Inferior parietal cortex (tissue), 1 donor: Measurements from ENCODE around the gene MFSD6L.

ENCODE experiments used
- DNase-seq: peaks from one replicate; pipeline ENCODE4 v3.0.0-alpha.2; 2016; ENCODE audit errors: extremely low spot score

MFSD6L gene

GRCh38 chr17:8793649-8794048 is 5.5 kb downstream of the MFSD6L start:
- no peak for DNase-seq

DNA sequence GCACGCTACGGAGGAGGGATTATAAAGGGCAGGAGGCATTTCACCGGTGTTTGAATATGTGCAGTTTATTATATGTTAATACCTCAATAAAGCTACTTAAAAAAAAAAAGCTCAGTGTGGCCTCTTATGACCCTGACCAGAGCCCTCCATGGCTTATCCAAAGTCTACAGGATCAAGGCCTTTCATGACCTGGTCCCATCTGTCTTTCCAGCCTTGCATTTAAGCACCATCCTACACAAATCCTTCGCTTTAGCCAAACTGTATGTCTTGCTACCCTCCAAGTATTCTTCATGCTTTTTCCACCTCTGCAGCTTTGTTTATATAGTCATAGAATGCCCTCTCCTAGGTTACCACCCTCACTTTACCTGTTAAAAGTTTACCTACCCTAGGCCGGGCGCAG is 6.5 kb downstream of the MFSD6L start:
- no peak for DNase-seq

DNA sequence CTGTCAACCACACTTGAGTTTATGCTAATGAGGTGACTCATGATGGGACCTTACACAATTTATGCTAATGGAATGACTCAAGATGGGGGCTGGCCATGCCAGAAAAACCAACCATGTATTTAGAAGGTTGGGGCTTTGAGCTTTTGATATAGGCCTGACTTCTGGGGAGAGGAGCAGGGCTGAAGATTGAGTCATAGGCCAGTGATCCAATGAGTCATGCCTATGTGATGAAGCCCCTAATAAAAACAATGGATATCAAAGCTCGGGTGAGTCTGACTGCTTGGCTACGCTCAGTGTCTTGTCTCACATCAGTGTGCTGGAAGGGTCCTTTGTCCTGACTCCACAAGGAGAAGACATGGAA is 7.3 kb downstream of the MFSD6L start:
- DNase-seq = no peak

DNA sequence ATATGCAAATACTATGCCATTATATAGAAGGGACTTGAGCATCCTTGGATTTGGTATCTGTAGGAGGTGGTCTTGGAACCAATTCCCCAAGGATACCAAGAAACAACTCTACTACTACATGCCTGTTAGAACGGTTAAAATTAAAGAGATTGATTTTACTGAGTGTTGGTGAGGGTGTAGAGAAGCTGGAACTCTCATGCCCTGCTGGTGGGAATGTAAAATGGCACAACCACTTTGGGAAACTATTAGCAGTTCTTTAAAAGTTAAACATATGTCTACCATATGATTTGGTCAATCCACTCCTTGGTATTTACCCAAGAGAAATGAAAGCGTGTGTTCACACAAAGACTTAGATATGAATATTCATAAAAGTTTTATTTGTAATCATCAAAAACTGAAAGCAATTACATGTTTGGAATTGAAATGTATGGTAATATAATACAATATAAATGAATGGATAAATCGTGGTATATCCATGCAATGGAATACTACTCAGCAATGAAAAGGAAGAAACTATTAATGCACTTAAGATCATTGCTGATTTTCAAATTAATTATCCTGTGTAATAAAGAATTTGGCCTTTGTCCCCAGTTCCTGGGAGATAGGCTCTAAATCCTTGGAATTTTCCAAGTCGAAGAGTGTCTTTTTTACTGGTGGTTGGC is 7.8 kb downstream of the MFSD6L start:
- no peak for DNase-seq

DNA sequence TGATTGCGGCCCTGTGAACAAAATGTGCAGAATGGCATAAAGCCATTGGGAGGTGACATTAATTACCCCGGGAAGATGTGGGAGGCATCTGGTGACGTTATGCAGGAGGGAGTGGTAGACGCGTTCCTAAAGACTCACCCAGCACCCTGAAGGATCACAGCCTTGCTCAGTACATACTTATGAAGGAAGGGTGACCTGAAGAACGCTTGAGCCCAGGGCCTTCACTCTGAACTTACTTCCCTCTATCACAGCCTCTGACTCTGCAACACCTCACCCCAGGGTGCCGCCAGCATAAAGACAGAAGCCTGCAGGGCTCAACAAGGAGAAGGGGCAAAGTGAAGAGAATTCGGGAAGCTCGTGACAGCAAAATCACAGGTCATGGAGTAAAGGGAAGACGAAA is 9.4 kb downstream of the MFSD6L start:
- no peak for DNase-seq

- DNase-seq = no peak
Observed at GRCh38 chr17:8788998-8789397, 10.2 kb downstream of the MFSD6L start.

DNA sequence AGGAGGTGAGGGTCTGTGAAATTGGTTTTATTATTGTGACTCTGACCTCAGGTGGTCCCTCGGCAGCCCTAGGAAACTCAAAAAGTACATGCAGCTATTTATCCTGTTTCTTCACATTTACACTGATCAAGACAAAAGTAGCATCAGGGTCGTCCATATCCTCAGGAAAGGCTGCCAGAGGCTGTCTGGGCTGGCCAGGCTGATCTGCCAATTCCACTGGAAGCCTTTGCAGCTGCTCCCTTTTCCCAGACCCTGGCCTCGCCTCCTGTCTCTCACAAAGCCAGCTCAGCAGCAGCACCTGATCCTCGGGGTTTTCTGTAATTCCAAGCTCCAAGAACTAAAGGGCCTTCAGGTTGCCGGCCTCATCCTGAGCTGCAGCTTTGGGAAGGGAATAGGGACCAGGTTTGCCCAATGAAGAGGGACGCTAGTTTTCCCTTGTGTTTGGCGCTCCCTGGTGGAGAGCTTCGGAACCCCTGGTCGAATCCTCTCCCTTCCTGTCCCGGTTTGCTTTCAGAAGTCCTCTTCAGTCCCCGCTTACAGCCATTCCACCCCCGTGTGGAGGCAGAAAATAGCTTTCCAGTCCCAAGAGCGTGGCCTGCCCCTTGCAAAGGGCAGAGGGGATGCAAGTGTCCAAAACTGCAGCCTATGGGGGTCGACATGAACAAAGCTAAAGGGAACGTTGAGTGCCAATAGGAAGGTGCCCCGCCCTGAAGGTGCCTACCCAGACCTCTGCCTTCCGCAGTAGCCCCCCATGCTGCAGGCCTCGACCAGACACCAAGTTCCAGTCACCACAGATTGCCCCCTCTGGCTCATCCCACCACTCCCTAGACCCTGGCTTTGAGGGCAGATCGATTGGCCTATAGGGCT is 13.4 kb downstream of the MFSD6L start:
- peak; percentile 76 for DNase-seq

DNA sequence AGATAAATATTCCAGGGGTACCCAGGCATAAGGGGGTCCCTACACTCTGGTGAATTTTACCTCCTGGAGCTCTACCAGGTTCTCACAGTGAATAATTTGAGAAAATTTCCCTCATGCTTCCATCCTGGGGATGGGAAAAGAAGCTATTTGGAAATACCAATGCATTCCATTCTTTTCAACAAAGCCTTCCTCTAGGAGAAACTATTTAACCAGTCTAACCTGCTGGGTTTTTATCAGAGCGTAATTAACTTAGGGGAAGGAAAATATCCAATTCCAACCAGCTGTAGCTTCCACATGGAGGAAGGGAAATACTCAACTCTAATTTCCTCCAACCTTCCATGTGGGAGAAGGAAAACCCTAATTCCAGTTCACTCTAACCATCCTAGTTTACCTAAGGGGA is 17.0 kb downstream of the MFSD6L start:
- no peak for DNase-seq

DNA sequence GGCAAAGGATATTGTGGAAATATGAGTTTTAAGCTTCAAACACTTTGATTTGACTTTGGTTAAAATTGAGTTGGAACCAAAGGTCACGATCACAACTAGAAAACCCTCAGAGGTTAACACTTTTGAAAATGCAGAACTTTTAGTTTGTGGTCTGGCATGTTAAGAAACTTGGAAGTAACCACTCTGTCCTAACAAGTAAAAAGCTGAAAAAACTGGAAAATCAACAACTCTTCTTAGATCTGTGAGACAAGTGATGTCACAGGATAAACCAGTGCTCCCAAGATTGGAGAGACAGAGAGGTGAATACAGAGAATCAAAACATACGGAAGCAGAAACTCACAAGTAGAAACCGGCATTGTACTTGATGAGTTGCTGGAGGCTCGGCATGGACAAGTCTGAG is 17.4 kb downstream of the MFSD6L start:
- DNase-seq = no peak

- no peak for DNase-seq
Observed at GRCh38 chr17:8776881-8777280, 22.3 kb downstream of the MFSD6L start.

DNA sequence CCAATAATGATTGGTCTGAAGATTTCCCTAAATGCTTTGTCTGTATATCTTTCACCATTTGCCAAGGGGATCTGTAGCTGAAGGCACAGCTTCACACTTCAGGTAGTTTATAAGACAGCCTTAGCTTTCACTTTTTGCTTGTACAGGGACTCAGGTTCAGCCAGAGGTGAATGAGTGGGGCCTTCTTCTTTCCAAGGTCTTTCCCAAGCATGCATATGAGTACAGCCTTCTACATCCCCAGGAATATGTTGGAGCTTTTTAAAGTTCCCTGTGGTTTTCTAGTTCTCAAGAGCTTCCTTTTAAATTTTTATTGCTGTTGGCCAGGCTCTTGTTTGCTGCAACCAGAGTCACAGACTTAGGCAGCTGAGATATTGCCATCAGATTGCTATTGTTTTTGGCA is 22.9 kb downstream of the MFSD6L start:
- DNase-seq = no peak

DNA sequence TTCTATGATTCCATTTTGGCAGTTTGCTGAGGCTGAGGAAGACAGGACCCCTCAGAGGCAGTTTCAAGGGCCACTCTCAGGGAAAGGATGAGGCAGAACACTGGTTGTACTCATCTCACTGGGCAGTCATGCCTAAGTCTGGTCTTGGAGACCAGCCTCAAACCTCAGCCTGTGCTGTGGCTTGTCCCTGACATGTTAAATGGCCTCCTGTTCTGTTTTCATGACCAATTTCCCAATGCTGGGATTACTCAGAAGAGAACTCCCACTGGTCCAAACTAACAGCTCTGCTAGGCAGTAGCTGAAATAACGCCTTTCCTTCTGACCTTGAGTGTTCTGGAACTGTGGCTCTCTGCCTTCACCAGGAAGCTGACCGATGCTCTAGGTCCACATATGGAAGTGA is 32.4 kb downstream of the MFSD6L start:
- DNase-seq = no peak

GRCh38 chr17:8762012-8762411 is 37.2 kb downstream of the MFSD6L start:
- DNase-seq = no peak

DNA sequence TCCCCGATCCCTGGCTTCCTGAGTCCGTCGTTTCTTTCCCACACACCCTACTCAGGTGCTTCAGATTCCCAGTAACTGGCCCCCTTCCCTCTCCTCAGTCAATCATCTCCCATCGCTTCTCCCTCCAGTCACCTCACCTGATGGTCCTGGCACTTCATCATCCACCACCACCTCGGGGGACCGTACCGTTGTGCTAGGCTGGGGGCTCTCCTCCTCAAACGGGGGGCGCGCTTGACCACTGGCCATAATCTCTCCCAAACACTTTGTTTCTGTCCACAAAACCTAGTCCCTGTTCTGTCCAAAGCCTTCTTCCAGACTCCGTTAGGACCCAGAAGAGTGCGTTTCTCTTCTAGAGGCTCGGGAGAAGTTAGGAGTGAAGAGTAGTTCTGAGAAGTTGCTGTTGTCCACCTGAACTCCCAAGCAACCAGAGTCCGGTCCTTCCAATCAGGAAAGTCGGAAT is 41.0 kb downstream of the MFSD6L start, which contains the start of gene SPDYE4:
TSS of gene SPDYE4 (minus strand) at position 410 of the 460 bp plus-strand sequence. CDS start at position 246, 164 bp downstream.
- DNase-seq = no peak

- no peak for DNase-seq
Observed at GRCh38 chr17:8757189-8757588, 42.0 kb downstream of the MFSD6L start.

DNA sequence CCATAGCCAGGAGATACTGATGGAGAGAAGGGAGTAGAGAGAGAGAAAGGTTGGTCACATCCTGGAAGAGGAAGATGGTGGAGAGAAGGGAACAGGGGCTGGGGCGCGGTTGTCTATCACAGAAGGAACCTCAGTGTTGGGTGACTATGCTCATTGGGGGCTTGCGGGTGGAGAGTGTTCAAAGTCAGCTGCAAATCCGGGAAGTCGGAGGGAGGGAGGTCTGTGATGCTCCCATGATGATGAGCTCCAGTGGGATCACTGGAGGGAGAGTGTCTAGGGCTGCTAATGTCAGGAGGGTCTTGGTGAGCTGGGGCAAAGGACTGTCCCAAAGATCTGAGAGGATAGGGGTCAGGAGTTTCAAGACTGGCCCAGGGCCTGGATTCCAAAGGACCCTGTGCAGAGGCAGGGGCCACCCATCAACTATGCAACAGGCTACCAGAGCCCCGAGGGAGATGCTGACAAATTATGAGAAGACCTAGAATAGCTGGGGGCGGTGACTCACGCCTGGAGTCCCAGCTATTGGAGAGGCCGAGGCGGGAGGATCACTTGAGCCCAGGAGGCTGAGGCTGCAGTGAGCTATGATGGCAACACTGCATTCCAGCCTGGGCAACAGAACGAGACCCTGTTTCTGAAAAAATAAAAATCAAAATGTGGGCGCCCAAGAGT is 43.4 kb downstream of the MFSD6L start:
- DNase-seq = no peak

DNA sequence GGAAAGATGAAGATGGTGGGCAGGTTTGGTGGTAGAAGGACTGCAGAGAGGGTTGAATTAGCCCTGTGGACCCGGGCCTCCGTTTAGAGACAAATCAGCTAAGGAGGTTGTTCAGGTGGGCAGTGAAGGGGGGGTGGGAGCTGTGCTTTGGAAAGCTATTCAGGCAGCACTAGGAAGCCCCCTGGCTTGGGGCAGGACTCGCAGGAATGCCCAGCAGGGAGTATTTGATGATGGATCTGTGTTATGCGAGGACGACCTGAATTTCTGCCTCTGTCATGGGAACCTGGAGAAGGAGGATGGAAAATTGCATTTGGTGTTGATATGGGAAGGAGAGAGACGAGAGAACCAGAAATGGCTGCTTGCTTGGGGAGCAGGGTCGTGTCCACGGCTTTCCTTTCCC is 44.3 kb downstream of the MFSD6L start:
- DNase-seq = no peak

DNA sequence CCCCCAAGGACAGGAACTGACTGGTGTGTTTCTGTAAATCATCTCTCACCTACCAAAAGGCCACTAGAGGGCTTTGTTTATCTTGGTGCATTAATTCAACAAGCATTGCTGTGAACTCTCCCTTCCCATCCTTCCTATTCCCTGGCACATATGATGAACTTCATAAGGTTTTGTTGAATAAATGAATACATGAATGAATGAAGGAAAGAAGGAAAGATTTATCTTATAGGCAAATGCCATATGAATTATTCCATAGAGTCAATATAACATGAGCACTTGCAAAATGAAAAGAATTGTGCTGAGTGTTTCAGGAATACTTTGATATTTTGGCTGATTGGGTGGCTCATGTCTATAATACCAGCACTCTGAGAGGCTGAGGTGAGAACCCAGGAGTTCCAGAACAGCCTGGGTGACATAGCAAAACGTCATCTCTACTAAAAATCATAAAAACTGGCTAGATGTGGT is 45.2 kb downstream of the MFSD6L start:
- no peak for DNase-seq

DNA sequence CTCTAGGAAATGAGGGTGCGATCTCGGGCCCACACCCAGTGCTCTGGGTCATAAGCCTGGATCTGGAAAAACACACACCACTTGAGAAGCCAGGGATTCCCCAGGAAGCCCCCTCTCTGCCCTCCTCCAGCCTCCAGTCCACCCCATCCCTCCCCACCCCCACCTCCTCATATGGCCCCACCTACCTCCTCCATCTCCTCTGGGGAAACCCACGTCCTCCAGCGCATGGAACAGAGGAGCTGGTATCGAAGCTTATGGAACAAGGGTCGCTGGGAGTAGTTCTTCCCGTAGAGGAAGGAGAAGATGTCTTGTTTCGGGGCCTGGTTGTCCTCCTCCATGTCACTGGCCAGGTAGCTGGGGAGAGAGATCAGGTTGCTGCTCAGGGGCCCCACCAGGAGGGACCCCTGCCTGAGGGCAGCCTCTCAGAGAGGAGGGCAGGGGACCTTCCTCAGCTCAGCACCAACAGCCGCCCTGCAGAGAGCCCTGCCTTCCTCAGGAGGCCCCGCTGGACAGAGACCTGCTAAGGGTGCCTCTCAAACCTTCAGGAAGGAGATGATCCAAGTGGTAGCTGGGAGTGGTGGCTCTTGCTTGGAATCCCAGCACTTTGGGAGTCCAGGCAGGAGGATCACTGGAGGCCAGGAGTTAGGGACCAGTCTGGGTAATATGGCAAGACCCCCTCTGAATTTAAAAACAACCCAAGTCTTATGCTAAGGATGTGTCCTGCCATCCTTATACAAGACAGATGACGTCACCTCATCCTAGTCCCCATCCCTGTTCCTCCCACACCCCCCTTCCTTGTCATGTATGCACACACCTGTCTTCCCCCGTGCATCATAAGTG is 45.8 kb downstream of the MFSD6L start:
- DNase-seq = no peak

- no peak for DNase-seq
Observed at GRCh38 chr17:8749616-8750015, 49.5 kb downstream of the MFSD6L start.

DNA sequence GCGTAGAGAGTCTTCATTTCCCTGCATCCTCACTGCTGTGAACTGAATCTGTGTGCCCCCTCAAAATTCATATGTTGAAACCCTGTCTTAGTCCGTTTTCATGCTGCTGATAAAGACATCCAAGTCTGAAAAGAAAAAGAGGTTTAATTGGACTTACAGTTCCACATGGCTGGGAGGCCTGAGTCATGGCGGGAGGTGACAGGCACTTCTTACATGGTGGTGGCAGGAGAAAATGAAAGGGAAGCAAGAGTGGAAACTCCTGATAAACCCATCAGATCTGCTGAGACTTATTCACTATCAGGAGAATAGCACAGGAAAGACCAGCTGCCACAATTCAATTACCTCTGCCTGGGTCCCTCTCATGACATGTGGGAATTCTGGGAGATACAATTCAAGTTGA is 51.4 kb downstream of the MFSD6L start:
- no peak for DNase-seq
